ENCODE measurements around the gene CARMIL1. TPM values are rescaled to one million over a fixed set of nuclear protein-coding genes. Genes with fewer than 3 reads are reported as not detected.
A peak's percentile ranks its signal among the peaks of the same experiment; 100 is the strongest.

Gene CARMIL1
- total RNA-seq, 1 donor from 2014 or later: 0.77 TPM

DNA sequence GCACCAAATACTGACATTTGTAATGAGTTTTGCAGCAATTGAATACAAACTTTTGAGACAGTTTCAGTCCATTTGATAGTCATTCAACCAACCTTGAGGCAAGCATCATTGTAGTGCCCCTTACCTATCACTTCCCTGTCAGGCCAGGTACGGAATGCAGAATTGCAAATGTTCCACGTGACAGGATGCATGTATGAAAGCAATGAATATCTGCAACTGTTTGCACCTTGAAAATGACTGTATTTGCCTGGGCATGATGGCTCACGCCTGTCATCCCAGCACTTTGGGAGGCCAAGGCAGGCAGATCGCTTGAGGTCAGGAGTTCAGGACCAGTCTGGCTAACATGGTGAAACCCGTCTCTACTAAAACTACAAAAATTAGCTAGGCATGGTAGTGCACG is 226.8 kb downstream of the CARMIL1 start:
- no peak for DNase-seq (ENCODE audit: low read depth in 2 of 2)

DNA sequence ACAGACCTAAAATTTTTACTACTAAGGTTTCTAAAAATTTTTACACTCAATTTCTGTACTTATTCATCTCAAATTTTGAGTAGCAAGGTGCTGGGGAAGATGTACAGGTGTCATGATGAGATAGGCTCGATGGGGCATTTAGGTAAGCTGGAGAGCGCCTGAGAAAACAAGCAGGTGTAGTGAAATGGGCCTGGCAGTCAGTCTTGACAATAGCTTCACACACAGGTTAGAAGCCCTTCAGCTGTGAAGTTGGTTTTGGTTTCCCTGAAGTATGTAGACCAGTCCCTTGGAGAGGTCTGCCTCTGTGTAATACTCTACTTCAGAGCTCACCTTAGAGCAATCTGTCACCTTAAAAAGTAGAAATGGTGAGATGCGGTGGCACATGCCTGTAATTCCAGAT is 228.9 kb downstream of the CARMIL1 start:
- no peak for DNase-seq (ENCODE audit: low read depth in 2 of 2)

DNA sequence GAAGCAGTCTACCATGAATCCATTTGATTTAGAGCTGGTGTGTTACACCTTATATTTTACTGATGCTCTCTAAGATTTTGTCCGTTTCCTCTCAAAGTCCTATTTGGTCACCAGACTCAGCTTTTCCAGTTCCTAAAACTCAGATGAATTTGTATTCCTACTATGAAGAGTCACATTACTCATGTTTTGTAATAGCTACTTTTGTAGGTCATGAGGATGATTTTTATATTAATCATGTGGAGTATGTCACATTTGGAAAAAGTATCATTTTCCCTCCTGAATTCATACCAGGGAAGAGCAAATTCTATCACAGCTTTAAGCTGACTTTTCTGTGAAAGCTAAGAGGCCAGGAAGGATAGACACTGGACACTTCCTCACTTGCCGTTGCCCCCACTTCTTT is 232.2 kb downstream of the CARMIL1 start:
- no peak for DNase-seq (ENCODE audit: low read depth in 2 of 2)

DNA sequence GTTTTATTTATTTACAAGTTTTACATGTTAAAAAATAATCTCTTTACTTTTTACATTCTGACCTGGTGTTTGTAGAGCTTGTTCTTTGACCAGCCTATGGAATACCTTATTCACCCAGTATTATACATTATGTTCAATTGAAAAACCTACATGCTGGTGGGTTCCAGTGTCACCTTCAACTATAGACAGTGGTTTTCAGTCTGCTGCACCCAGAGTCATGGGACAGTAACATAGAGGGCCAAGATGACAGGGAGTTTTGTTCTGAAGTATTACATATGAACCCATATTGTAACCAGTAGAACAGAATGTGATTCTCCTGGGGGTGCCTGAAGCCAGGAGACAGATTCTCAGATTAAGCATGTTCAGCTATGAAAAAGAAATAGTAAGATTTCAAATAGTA is 233.4 kb downstream of the CARMIL1 start:
- DNase-seq (ENCODE audit: low read depth in 2 of 2): no peak

DNA sequence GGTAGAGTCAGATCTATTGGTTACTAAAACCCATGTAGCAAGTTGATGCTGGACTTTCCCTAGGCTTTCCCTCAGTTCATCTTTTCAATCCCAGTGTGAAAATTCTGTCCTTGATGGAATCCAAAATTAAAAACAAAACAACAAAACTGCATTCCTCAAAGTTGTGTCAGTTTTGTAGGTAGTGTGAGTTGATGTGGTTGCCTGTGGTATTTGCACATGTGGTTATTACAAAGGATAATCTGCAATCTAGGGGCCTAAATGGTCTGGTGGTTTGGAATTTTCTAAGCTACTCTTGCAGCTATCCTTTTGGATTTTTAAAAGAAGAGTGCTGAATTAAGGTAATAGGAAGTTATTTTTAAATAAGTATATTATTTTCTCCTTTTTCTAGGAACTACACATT is 240.7 kb downstream of the CARMIL1 start:
- no peak for DNase-seq (ENCODE audit: low read depth in 2 of 2)

DNA sequence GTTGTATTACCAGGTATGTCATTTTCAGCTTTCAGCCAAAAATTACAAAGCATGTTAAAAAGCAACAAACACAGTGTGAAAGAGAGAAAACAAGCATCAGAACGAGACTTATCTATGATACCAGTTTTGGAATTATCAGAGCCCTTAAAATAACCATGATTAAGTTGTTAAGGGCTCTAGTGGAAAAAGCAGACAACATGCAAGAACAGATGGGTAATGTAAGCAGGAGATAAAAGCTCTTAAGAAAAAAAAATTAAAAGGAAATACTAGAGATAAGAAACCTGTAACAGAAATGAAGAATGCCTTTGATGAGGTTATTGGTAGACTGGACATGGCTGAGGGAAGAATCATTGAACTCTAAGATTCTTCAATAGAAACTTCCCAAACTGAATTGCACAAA is 245.4 kb downstream of the CARMIL1 start:
- DNase-seq (ENCODE audit: low read depth in 2 of 2): no peak

DNA sequence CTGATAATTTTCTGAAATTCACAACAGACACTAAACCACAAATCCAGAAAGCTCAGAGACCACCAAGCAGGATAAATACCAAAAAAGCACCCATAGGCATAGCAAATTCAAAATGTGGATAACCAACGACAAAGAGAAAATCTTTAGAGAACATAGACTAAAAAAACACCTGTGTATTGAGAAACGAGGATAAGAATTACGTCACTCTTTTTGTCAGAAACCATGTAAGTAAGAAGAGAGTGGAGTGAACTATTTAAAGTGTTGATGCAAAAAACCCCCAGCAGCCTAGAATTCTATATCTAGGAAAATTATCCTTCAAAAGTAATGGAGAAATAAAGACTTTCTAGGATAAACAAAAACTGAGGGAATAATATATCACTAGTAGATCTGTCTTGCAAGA is 245.9 kb downstream of the CARMIL1 start:
- DNase-seq (ENCODE audit: low read depth in 2 of 2): no peak

DNA sequence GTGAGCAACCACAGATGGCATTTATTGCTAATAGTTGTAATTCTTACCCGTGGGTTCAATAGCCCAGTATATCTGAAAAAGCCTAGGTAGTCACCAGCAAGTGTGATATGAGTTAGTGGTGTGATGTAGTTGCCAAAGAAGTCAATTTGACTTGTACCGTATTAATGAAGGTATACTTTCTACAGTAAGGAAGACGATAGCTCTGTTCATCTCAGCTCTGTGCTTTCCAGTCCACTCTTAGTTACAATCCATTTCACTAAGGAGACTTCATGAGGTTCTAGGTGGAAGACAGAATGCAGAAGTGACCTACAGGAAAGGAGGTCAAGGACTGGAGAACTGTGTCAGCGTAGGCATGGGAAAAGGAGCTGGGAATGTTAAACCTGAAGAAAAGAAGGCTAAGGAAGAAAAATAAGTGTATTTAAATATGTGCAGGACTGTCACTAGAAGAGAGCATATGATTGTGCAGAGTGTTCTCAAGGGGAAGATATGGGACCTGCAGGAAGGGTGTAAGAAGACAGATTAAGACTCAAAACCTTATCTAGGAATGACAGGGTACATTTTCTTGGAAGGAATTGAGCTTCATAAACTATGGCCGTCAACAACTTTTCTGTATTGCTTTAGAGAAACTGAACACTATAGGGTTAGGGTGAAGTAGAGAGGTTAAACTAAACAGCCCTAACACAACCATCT is 255.9 kb downstream of the CARMIL1 start:
- no peak for DNase-seq (ENCODE audit: low read depth in 2 of 2)

DNA sequence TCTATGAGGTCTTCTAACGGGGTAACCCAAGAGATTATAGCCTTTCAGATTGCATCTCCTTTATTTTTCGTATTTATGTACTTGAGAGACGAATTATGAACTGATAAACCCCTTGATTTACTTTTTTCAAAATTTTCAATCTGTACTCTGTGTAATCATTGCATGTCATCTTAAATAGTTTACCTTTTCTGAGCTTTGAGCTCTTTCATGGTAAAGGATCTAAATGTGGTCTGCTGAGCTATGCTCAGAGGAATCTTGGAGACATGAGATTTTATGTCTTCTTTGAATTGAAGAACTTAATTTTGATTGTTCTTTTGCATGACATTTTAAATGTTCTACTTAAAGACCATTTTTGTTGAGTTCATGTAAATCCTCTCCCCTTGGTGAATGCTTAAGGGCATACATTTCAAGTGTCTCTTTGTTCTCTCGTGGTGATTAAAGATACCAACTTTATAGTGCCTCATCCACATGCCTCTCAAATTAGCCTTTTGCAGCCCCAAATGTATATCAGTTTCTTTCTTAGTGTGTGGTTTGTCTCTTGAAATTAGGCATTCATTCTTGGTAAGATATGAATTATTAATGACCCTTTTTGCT is 256.6 kb downstream of the CARMIL1 start:
- DNase-seq (ENCODE audit: low read depth in 2 of 2): no peak

DNA sequence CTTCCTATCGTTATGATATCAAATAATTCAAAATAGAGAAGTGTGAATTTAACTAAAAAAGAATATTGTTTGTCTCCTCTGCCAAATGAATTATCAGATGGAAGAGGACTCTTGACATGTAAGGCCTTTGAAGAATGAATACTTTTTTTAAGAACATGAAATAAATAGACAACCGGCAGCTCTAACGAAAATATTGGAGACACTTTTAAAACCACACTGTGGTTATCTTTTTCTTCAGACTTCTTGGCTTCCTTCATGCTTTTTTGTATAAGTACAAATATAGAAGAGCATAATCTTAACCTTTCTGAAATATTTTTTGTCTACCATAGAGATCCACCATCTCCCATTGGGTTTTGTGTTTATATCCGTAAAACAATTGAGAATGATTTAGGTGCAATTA is 257.6 kb downstream of the CARMIL1 start:
- DNase-seq (ENCODE audit: low read depth in 2 of 2): no peak

DNA sequence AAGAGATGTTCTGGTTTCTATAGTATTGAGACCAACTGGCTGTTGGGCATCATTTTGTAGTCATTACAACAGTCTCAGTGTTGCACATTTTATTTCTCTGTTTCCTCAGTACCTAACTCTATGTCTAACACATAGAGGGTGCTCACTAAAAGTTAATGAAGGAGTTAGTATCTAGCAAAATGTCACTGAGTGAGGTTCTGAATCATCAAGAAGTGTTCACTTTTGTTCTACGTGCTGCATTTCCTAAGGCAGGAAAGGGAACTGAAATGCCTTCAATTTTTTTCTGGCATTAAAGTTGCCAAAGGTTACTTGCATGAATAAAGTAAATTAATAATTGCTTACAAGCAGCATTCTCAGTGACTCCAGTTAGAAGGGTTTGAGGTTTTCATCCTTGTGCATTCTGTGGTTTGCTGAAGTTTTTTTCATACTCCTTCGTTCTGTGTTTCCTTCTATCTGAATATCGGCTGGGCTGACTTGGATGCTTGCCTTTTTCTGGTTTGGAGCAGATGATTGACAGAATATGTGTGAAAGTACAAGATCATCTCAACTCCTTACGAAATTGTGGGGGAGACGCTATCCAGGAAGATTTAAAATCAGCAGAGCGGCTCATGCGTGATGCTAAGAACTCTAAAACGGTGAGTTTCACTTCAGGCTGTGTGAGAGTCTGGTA is 258.3 kb downstream of the CARMIL1 start:
- DNase-seq (ENCODE audit: low read depth in 2 of 2): no peak

DNA sequence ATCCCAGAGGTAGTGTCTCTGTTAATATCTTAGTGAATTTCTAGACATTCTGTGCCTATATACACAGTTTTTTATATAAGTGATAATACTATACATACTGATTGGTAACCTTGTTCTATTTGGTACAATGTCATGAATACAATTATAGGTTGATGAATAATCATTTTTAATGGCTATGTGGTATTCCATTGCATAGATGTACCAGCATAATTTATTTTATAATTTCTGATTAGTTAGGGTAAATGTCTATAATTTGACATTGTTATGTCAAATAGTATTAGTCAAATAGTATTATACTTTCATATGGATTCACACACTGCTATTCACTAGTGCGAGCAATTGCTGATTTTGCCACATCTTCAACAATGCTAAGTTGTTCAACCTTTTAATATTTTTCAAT is 262.1 kb downstream of the CARMIL1 start:
- no peak for DNase-seq (ENCODE audit: low read depth in 2 of 2)

DNA sequence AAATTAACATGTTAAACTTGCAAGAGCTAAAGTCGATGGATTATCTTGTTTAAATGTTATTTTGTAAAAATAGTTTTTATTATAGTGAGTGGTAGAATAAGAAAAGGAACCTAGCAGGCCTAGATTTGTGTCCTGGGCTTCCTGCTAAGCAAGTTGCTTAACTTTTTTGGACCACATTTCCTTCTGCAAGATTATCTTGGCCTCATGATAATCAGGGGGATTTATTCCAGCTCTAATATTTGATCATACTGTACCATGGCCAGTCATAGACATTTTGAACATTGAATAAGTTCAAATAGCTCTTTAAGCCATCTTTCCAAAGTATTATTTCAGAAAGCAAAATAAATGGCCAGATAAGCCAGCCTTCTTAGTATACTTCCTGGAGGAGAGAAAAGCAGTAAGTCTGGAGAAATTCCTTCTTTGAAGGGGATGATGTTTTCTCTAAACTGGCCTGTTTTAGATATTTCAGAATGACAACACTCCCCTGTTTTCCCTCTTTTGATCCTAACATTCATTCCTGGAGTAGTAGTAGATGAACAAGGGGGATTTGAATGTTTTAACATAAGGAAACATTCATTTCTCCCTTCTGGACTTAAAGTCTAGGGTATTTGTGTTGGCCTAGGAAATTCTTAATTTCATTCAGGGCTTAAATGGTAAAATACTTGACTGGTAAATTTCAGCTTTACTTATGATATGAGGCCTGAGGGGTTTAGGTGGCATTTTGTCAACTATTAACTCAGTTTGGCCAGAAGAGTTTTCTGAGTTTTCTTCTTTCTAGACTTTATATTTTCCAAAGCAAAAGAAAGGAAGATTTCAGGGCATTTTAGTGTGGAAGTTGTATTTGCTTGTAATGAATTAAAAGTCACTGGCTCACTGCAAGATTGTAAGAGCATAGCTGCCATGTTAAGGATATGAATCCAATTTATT is 264.1 kb downstream of the CARMIL1 start:
- DNase-seq (ENCODE audit: low read depth in 2 of 2): no peak

DNA sequence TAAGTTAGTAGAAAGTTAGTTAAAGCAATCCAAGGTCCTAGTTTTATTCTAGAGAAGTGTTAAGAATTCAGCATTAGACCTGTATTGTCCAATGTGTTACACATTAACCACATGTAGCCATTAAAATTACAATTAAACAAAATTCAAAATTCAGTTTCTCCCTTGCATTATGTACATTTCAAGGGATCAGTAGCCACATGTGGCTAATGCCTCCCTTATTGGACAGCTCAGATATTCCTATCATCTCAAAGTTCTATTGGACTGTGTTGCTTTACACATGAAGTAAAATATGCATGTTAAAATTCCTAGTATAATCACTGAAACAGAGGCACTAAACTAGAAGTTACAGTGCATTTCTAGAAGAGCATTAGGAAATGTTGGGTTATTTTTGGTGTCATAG is 265.7 kb downstream of the CARMIL1 start:
- no peak for DNase-seq (ENCODE audit: low read depth in 2 of 2)

DNA sequence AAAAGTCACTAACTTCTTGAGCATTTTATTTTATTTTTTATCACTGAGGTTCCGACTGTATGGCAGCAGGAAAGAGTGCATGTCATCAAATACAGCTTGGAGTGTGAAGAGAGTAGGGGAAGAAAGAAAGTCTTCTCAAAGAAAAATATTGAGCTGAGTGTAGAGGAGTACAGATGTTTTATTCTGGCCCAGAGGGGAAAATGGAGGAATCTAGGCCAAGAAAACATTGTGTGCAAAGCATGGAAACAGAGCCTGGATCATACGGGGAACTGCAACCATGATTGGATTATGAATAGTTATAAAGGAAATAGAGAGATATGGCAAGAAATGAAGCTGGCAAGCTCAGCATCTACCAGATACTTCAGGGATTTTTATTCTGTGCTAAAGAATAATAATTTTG is 268.6 kb downstream of the CARMIL1 start:
- DNase-seq (ENCODE audit: low read depth in 2 of 2): no peak

DNA sequence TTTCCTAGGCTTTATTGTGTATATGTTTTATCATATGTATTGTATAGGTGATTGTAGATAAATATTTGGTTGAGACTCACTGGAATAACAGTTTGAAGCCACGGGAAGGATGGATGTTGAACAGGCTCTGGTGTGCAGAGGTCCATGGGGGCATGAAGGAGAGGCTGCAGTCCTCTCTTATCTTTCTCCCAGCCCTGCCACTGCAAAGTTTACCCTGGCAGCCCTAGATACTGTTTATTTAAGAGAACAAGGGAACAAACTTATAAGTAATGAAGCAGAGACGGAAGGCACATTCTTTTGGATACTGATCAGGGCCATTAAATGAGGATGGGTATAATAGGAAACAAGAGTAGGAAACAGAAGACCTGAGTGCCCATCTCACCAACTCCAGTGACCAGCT is 269.3 kb downstream of the CARMIL1 start:
- no peak for DNase-seq (ENCODE audit: low read depth in 2 of 2)

DNA sequence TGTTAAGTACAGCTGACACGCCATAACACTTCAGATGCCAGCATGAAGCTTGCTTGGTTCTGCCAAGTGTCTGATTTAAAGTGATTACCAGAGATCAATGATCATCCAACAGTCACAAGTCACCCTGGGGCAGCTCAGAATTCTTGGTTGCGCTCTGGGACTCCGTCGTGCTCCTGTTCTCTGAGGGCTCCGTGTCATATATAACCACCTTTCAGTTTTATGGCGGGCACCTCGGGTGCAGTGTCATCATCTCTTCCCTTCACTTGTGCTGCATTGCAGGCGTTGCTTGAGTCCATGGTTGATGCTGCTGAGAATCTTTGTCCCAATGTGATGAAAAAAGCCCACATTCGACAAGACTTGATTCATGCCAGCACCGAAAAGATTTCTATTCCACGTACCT is 271.5 kb downstream of the CARMIL1 start:
- no peak for DNase-seq (ENCODE audit: low read depth in 2 of 2)

DNA sequence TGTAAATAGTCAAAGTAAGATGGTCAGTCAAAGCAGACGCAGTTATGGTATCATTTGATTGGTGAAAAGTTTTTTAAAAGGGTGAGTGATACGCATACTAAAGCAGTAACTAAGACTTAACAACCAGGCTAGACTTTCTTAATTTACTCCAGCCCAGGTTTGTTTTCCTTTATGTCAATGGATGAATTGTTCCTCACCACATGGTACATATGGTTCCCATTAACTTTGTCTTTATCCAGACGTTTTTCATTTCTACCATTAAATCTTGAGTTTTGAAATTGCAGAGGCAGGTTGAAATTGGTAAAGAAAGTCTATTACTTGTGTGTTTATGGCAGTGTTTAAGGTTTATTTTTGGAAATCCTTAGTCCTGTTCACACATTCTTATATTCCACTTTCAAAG is 274.3 kb downstream of the CARMIL1 start:
- no peak for DNase-seq (ENCODE audit: low read depth in 2 of 2)

DNA sequence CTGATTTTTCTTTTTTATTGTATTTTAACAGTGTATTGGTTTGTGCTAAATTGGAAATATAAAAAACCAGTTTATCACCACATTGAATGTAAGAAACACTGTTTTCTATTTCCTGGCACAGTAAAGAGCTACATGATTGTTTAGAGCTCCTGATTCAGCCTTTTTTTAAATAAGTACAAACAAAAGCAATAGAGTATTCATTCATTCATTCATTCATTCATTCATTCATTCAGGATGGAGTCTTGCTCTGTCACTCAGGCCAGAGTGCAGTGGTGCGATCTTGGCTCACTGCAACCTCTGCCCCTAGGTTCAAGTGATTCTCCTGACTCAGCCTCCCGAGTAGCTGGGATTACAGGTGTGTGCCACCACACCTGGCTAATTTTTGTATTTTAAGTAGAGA is 276.0 kb downstream of the CARMIL1 start:
- DNase-seq (ENCODE audit: low read depth in 2 of 2): no peak

DNA sequence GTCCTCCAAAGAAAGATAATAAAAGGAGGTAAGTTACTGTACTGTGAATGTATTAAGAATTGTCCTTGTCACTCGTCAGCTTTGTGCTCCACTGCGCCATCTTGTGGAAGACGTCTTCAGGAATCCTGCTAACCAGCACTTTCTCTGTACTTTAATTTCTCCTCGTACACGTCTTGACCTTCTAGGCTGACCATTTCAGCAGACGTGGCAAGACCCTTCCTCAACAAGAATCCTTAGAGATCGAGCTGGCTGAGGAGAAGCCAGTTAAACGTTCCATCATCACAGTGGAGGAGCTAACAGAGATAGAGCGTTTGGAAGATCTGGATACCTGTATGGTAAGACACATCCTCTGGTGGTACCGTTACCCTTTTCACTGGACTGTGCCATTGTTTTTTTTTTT is 277.3 kb downstream of the CARMIL1 start:
- DNase-seq (ENCODE audit: low read depth in 2 of 2): peak; percentile 40 to 77

DNA sequence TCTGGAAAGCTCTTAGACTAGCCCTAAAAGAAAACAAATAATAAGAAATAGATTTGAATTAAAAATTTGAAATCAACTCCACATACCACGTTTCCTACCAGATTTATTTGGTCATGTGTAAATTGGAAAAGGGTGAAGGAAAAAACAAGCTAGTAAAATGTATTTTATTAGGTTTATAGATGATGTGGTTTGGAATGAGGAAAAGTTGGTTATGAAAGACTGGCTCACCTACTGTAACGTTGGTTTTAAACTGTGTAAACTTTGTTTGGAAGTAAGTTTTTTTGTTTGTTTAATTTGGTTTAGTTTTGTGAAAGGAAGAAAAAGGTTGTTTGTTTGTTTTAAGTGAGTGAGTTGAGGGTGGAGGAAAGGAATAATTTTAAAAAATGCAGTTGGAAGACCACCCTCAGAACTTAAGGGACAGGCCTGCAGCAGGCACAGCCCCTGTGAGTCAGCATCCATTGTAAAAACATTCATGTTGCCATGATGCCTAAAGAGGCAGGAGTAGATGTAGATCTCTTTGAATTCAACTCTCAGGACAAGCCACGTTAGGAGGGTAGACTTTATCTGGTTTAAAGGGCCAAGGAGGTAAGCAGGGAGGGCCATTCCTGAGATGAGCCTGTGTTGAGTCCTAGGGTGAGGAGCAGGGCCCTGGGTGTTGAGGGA is 279.1 kb downstream of the CARMIL1 start:
- no peak for DNase-seq (ENCODE audit: low read depth in 2 of 2)

DNA sequence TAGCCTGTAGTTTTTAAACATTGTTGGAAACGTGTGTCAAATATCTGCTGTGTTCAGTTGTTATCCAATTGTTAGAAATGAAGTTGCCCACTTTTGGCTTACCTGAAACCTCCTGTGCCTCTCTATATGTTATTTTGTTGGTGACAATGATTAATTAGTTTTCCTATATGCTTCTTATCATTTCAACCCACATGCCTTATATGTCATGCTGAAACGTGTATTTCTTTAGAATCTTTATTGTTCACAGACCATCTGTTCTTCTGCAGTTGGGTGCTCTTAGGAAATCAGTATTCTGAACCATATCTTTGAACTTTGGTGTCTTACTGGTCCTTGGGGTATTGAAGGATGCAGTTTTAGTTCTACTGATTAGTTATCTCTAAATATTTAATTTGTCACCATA is 281.7 kb downstream of the CARMIL1 start:
- DNase-seq (ENCODE audit: low read depth in 2 of 2): no peak

Data from dermis microvascular lymphatic vessel endothelial cell (primary cell).